HEK293 (cell line): Measurements from ENCODE around the gene POFUT2.

Experiments
- CTCF ChIP-seq: fragments of 450-650 bp; formaldehyde crosslinking; IDR thresholded peaks from 2 replicates; pipeline ENCODE4 v1.5.1; 2016; ENCODE audit warnings: missing biosample characterization, missing genetic modification characterization
- ELK4 ChIP-seq: IDR thresholded peaks from 2 replicates; pipeline ENCODE4 v1.6.1; 2011; ENCODE audit warnings: mild to moderate bottlenecking, low read depth, low read length, borderline replicate concordance
- MYNN ChIP-seq: fragments of 450-650 bp; formaldehyde crosslinking; IDR thresholded peaks from 2 replicates; pipeline ENCODE4 v1.5.1; 2016; ENCODE audit warnings: missing biosample characterization, missing genetic modification characterization, borderline replicate concordance
- PRDM1 ChIP-seq: fragments of 450-650 bp; formaldehyde crosslinking; IDR thresholded peaks from 2 replicates; pipeline ENCODE4; 2016; ENCODE audit warnings: missing biosample characterization, missing genetic modification characterization
- ZBTB44 ChIP-seq: fragments of 450-650 bp; IDR thresholded peaks from 2 replicates; pipeline ENCODE4 v1.5.1; 2018; ENCODE audit warnings: missing biosample characterization, mild to moderate bottlenecking, missing genetic modification characterization
- ZBTB7A ChIP-seq: fragments of 450-650 bp; formaldehyde crosslinking; IDR thresholded peaks from 2 replicates; pipeline ENCODE4 v1.5.1; 2016; ENCODE audit warnings: low read depth, missing biosample characterization, missing genetic modification characterization
- ZNF138 ChIP-seq: fragments of 450-650 bp; formaldehyde crosslinking; IDR thresholded peaks from 2 replicates; pipeline ENCODE4 v1.5.1; 2016; ENCODE audit warnings: missing biosample characterization, missing genetic modification characterization, borderline replicate concordance
- ZNF391 ChIP-seq: fragments of 450-650 bp; formaldehyde crosslinking; IDR thresholded peaks from 2 replicates; pipeline ENCODE4 v1.5.1; 2016; ENCODE audit warnings: low read depth, missing biosample characterization, missing genetic modification characterization, borderline replicate concordance
- ZNF416 ChIP-seq: fragments of 450-650 bp; formaldehyde crosslinking; IDR thresholded peaks from 2 replicates; pipeline ENCODE4 v1.5.1; 2016; ENCODE audit warnings: missing biosample characterization, missing genetic modification characterization
- ZNF488 ChIP-seq: fragments of 450-650 bp; formaldehyde crosslinking; IDR thresholded peaks from 2 replicates; pipeline ENCODE4 v1.5.1; 2016; ENCODE audit warnings: missing biosample characterization, missing genetic modification characterization
- ZNF530 ChIP-seq: fragments of 450-650 bp; formaldehyde crosslinking; IDR thresholded peaks from 2 replicates; pipeline ENCODE4 v1.5.1; 2016; ENCODE audit warnings: low read depth, missing biosample characterization, missing genetic modification characterization
- ZNF670 ChIP-seq: fragments of 450-650 bp; formaldehyde crosslinking; IDR thresholded peaks from 2 replicates; pipeline ENCODE4 v1.5.1; 2016; ENCODE audit warnings: missing biosample characterization, missing genetic modification characterization, low read depth

- TF ChIP-seq CTCF (tag by site-specific recombination) (no peak), ZNF488 (no peak), ZNF416 (tag by site-specific recombination) (no peak), ZNF530 (tag by site-specific recombination) (no peak), ZBTB7A (tag by site-specific recombination) (no peak), ZNF391 (no peak), PRDM1 (tag by site-specific recombination) (no peak), ELK4 (no peak), ZNF138 (tag by site-specific recombination) (no peak), MYNN (tag by site-specific recombination) (no peak), ZBTB44 (tag by site-specific recombination) (no peak), ZNF670 (tag by site-specific recombination) (no peak)
Observed at GRCh38 chr21:45283611-45284455, 3.9 kb downstream of the POFUT2 start.
